Erythroblast (primary cell): Measurements from ENCODE around the gene UVSSA.

Experiments
- GATA1 ChIP-seq: IDR thresholded peaks from 2 replicates; pipeline ENCODE4 v1.6.1; 2011; ENCODE audit warnings: low read depth, mild to moderate bottlenecking, control low read depth, low read length, moderate library complexity
- POLR2A ChIP-seq: IDR thresholded peaks from 2 replicates; pipeline ENCODE4 v1.6.1; 2011; ENCODE audit warnings: mild to moderate bottlenecking, low read length

GRCh38 chr4:1379351-1379781 is 32.4 kb downstream of the UVSSA start:
- TF ChIP-seq POLR2A (no peak), GATA1 (no peak)
